HG02938 (cell line): ENCODE data around the gene MGLL.
A peak's percentile ranks its signal among the peaks of the same experiment; 100 is the strongest.
"Not testable (repeated sequence)": the region's sequence is repeated elsewhere in the genome, so short reads cannot be mapped to it uniquely, and the experiment has no call there.

Source experiments
- ATAC-seq: cut with Tn5 transposase; IDR thresholded peaks from one replicate; pipeline ENCODE4 v1.9.1; 2021; ENCODE audit warnings: mild to moderate bottlenecking, moderate library complexity; ENCODE audit not compliant: unreplicated experiment

The MGLL gene

DNA sequence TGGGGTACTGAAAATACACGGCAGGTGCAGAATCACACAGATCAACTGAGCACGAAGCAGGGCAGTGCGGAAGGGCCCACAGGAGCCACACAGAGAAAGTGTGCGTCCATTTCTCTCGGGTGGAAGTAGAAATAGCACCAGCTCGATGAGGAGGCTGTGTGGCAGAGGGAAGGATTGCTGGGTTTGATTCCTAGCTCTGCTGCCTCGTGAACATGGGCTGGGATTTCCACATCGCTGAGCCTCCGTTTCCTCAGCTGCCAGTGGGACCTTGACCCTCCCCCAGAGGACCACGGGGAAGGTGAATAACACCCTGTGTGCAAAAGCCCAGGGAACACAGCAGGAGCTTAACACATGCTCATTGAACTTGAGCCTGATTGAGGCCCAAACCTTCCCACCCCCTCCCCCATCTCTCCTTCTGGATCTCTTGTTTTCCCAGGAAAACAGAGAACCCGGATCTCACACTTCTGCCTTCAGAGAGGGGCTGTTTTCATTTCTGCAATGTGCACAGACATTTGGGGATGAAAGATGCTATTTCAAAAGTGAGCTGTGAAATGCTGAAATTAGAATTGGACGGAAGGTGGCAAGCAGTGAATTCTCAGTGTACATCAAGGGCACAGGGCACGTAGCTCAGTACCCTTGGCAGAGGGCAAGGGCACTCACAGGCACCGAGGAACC, 111.2 kb downstream of the MGLL start:
- ATAC-seq: no peak

DNA sequence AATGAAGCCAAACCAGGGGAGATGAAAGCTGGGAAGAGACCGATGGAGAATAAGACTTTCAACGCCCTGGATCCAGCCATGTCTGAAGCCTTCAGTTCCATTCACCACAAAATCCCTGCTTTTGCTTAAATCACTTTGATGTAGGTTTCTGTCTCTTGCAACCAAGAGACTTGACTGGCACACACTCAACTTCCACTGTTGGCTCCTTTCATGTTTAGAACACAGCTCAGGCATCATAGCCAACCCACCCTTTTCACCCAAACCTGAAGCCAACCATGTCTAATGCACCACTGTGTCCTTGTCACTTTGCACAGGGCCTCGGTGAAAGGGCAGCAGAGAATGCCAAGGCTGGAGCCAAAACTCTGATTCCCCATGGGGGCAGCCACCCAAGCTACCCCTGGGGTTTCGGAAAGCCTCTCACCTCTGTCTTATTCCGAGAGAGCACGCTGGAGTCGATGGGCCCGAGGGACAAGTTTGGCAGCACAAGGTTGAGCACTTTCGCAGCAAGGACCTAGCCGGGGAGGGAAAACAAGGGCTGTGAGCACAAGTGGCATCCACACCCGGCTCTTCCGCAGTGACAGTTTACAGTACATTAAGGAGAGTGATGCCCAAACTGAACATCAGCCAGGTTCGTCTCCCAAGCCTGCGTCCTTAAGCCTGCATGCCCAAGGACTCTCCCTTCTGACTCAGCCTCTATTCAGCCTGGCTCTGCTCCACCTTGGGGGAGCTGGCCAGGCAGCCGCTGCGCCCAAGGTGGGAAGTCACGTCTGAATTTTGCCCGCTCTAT, 112.0 kb downstream of the MGLL start:
- ATAC-seq: no peak

DNA sequence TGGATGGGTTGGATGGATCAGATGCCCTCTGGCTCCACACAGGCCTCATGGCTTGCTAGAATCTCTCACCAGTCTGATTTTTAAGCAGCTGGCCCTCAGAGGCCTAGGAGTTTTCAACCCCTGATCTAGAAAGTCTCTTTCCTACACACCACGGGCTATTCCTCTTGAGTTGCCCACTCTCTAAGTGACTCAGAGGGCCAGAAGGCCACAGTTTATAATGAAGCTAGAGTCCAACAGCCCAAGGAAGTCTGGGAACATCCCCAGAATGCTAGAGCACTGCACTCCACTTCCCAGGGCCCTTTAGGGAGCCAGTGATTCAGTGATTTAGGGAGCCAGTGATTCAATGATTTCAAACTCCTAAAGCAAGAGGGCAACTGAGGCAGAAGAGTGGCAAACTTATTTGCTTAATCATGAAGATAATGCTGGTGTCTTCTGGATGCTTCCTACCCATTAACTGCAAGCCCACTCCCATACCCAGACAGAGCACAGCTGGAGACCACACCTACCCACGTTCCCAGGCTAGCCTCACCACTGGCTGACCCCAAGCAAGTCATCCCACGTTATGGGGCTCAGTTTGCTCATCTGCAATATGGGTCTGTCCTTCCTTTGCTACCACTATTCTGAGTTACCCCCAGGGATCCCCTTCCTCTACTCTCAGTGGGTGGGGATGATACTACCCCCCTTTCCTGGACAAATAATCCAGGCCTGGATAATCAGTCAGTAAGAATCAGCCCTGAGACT, 112.8 kb downstream of the MGLL start:
- no peak for ATAC-seq

DNA sequence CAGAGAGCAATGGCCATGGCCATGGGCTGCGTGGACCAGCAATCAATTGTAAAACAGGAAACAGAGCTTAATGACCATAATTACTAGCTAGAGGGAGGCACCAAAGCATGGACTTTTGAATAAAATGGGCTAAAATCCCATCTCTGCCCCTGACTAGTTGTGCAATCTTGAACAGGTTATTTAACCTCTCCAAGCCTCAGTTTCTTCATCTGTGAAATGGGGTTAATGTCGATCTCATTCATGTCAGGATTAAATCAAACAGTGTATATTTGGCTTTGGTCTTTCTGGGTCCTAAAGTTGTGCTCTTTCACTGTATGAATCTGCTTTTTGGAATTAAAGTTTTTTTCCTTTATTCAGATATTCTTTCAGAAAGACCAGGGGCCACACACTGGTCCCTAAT, 113.5 kb downstream of the MGLL start:
- no peak for ATAC-seq

DNA sequence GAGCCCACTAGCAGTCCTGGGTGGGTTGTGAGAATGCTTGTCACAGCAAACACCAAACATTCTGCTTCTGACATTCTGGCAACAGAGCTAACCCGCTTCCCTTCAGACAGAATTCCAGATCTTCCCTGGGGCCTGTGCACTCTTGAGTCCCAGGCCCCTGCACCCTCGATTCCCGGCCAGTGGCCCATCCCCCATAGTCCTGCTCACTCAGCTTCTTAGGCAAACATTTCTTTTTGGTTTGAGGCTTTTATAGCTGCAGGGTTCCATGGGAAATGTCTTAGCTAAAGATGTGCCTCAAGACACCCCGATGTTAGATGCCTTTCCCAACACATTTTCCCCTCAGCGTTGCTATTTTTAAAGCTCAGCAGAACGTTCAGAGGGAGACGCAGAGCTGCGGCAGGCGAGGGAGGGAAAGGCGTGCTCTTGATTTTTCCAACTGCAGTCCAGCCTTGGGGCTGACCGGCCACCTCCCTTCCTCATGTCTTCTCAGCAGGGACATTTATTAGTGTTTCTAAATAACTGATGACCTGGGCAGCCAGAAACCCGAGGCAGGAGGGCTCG, 114.4 kb downstream of the MGLL start:
- no peak for ATAC-seq

DNA sequence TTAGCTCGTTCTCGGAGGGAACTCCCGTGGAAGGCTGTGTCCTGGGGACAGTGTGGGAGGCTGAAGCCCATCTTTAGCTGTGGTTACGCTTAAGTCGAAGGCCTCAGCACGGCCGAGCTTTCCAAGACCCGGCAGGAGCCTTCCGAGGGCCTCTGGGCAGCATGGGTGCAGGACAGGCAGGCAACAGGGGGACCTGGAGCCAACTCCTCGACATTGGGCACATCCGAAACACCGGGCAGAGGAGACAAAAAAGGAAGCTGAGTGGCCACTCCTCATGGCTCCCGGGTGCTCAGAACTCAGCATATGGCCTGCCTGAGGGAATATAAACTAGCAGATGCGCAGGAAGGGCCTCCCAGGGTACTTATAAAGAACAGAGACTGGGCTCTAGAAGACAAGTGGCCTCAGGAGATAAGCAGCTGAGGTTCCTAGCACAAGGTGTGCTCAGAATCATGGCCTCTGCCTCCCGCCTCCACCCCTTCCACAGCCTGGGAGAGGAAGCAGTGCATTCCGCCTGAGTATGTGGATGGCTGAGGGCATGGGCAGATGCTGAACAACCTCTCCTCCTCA, 115.4 kb downstream of the MGLL start:
- ATAC-seq: no peak

DNA sequence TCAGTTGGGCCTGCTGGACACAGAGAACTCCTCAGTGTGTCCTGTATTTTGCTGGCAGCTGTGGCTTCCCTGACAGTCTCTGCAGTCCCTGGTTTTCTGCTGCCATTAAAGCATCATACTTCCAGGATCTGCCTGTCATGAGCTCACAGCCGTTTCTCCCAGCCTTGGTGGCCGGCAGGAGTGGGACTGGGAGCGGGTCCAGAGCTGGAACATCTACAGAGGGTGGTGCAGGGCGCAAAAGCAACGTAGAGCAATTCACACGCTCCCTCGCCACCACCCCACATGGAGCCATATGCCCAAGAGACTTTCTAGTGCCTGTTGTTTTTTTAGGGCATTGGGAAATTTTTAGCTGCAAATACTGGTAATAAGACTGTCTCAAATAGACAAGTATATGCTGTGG, 116.0 kb downstream of the MGLL start:
- no peak for ATAC-seq

DNA sequence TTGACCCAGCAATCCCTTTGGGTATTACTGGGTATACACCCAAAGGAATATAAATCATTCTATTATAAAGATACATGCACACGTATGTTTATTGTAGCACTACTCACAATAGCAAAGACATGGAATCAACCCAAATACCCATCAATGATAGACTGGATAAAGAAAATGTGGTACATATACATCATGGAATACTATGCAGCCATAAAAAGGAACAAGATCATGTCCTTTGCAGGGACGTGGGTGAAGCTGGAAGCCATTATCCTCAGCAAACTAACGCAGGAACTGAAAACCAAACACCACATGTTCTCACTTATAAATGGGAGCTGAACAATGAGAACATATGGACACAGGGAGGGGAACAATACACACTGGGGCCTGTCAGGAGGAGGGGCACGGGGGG, 117.5 kb downstream of the MGLL start:
- not testable (repeated sequence) for ATAC-seq

DNA sequence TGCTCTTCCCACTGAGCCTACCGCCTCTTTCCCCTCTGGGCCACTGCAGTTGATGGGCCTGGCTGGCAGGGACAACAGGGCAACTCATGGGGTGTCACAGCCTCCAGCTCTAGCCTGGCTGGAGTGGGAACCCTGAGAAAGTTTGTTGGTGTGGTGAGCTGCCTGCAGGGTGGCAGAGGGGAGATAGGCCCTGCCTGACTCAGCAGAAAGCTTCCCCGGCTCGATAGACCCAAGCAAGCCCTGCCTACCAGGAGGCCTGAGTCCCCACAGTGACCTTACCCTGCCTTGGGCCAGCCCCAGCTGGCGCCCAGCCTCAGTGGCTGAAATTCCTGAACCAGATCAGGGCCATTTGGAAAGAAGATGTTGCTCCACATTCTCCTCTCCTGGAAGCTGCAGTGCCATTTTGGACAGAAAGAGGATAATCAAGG, 120.2 kb downstream of the MGLL start:
- ATAC-seq: no peak

DNA sequence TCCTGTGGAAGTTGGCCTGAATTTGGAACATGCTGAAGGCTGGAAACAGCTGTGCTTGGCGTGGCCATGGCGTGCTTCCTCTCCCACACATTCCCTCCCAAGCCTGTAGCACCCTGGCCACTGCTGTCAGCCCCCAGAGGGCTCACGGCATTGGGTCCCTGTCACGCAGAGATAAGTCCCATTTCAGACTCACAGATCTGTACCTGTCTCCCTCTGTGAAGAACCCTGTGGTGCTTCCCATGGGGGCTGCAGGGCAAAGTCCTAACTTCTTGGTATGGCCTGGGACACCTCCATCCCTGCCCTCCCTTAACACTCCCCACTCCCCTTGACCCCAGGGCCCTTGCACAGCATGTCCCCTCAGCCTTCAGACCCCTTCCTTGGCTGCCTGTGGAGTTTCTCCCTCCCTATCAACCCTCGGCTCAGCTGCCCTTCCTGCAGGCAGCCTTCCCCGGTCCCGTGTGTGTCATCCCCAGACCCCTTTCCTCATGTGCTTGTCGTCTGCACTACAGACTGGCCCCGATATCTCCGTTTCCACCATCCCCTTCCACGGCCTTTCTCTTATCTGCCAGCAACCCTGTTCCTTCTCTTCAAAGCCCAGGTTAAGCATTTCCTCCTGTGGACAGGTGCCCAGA, 120.9 kb downstream of the MGLL start:
- ATAC-seq: no peak

DNA sequence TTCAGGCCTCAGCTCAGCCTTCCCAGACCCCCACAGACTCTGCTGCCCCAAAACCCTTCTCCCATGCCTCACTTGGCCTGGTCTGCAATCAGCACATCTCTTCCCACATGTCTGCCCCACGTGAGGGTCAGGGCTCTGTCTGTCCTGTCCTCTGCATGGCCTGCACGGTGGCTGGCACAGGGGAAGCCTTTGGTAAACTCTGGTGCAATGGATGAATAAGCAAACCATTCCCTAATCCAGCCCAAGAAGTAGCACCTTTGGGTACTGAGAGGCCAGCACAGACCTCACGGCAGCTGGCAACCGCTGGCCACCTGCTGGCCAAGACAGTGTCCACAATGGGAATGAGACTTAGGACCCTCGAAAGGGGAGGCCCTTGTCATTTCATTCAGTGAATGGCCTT, 121.9 kb downstream of the MGLL start:
- ATAC-seq: no peak

DNA sequence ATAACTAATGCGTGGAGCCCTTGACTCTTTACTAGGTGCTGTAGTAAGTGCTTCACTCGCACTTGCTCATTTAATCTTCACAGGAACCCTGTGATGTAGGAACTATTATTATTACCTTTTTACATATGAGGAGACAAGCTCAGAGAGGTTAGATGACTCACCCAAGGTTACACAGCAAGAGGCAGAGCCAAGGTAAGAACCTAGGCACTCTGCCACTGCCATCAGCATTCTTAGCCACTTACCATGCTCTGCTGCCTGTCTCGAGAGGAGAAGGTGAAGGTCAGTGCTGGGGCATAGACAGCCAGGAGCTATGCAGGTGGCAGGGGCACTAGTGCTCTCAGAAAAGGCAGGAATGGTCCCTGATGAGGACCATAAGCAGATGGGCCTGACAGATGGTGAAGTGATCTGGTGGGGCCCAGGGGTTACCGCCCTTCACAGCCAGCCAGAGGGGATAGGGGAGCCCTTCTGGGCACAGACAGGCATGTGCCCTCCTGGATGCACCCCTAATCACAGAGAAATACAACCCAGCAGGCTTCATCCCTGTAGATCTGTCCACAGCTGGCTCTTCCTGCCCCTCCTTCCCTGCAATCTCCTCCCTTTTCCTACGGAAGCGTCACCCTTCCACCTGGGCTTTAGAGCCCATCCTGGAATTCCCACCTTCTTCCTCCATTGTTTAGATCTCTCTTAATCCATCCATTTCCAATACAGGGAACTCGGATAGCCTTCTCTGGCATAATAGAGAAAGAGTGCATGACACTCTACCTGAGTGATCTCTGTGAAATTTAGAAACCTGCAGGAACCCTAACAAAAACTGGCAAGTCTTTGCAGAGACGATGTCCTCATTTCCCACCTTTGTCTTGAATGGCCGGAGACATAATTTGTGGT, 122.7 kb downstream of the MGLL start:
- ATAC-seq: no peak

DNA sequence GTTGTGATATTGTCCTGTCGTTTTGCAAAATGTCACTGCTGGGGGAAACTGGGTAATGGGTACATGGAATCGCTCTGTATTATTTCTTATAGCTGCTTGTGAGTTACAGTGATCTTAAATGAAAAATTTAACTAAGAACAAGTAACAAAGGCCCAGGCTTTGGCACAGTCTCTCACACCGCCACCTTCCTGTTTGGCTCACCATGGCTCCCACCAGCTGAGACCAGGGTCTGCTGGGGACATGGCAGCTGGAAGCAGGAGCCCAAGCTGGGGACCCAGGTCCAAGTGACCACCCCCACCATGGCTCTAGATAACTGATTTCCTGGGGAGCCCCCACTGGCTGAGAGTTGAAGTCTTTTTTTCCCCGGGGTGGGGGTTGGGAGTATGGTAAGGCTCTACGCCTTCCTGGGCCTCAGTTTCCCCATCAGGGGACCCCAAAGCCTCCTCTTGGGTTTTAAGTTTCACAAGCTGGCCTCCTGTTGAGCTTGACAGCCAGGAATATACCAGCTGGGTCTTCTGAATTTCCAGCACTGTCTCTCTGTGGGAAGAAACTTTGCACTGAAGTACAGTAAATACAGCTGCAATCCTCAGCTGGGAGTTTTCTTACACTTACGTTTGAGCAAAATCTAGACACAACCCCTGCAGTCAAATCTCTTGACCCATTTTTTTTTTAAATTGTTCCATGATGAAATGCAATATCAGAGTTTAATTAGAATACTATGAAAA, 123.5 kb downstream of the MGLL start:
- no peak for ATAC-seq

DNA sequence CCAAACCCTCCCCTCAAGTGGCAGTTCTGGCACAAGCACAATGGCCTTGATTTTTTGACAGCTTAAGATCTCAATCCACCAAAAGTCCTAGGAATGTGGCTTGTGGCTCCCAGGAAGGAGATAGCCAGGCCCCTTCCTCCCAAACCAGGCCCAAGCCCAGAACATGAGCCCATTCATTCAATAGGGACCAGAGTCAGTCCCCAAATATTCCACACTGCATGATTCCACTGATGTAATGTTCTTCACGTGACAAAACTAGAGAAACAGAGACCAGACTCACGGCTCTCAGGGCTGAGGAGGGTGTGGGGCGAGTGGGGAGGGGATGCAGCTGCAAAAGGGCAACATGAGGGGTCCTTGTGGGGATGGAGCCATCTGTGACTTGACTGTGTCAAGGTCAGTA, 124.0 kb downstream of the MGLL start:
- no peak for ATAC-seq

DNA sequence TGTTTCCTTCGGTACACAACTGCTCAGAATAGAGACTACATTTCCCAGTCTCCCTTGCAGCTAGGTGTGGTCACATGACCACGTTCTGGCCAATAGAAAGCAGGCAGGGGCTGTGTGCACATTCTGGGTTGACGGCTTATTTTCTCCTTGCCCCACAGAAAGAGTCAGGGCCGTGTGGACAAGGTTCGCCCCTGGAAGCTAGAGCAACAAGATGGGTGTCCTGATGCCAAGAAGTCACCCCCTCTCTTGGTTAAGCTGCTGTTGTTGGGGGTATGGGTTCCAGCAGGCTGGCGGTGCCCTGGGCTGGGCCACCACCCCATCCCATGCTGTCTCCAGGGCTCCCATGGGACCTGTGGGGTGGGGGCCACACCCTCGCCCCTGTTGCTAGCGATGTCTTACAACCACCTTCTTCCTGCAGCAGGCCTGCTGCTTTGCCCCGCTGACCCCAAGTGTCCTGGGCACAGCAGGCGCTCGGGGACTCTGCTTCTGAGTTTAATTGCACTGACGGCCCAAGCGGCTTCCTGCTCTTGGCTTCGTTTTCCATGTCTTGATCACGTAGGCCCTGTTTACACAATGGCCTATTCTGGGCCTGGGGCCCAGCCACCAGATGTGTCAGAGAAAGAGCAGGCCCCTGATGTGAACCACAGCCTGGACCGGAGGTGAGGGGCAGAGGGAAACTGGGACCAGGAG, 124.6 kb downstream of the MGLL start:
- peak; percentile 71 for ATAC-seq

DNA sequence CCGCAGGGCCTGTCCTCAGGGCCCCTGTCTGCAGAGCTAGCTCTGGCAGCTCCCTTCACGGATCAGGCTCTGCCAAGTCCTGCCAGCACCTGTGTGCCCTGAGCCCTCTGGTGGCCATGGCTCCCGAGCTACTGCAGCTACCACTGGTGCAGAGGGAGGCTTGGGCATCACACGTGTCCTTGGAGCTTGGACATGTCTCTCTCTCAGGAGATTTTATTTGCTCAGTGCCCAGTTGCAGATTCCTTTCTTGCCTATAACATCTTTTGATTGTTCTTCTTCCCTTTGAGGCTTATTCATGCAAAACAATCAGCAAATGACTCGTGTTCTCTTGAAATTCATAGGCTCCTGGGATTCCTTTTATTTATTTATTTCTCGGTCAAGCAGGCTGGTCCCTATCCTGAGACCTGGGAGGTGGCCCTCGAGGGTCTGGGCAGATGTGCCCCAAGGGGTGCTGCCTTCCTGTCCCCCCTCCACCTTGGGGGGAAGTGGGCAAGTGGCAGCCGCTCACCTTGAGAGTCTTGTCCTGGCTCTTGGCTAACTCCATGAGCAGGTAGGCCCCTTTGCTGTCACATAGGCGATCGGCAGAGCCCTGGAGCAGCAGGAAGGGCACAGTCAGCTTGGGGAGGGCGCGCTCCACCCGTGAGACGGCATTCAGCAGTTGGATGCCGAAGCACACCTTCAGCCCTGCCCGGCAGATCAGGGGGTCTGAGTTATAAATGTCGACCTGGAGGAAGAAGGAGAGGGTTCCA, 127.7 kb downstream of the MGLL start:
- no peak for ATAC-seq

DNA sequence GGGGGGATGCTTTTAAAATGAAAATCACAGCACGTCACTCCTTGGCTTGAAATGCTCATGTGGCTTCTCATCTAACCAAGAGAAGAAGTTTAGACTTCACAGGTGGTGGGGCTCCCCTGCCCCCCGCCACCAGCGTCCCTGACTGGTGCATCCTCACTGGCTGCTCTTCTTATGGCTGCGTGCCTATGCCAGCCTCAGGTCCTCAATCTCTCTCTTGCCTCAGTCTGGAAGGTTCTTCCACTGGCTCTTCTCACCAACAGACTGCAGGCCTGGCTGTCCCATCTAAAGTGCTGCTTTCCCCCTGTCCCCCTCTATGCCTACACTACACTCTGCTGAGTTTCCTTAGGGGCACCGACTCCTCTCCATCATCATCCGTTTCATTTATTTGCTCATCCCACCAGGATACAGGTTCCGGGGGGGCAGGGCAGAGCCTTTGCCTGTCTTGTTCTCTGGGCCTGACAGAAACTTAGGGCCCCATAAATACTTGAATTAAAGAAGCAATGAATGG, 128.9 kb downstream of the MGLL start:
- no peak for ATAC-seq
